ENCODE data around the gene CACNA1D. TPM values are rescaled to one million over a fixed set of nuclear protein-coding genes. Genes with fewer than 3 reads are reported as not detected.

Gene CACNA1D
- under 0.01 TPM in 2 replicates for total RNA-seq

GRCh38 chr3:53493963-53494791 is at the start of gene CACNA1D:
CACNA1D (plus strand) TSS chr3:53494611; CDS start chr3:53495167, 556 bp downstream.

GRCh38 chr3:53846134-53846850 is 351.9 kb downstream of the CACNA1D start, which contains the start of the genes CHDH and IL17RB:
CHDH (minus strand) TSS chr3:53846419; CDS start chr3:53824008, 22,411 bp downstream.
IL17RB (plus strand) TSS chr3:53846568; CDS start chr3:53846589, 21 bp downstream.

Other genes starting within 250 kb of the CACNA1D start
- 477 and 562 TPM in 2 replicates for gene TKT, start 238.6 kb upstream of the CACNA1D start, total RNA-seq
- 7.3 and 8.7 TPM in 2 replicates for gene DCP1A, start 147.1 kb upstream of the CACNA1D start, total RNA-seq